Ramos (cell line): ENCODE results near the gene MEPE.

Experiments used
- in situ Hi-C: fragments of 300-500 bp; cut with MboI; formaldehyde crosslinking; loops from one replicate; pipeline ENCODE4 v1.14.3; 2022; ENCODE audit warnings: low sequenced_read_pairs; ENCODE audit not compliant: unreplicated experiment

The MEPE gene

GRCh38 chr4:87838890-87839591, 6.3 kb downstream of the MEPE start:
- in situ Hi-C loops = loop anchor here (25.0 kb wide), 1 partner anchor 477 kb away; no protein-coding TSS in a partner anchor

- in situ Hi-C loops = loop anchor here (25.0 kb wide), 1 partner anchor 477 kb away; no protein-coding TSS in a partner anchor
Observed at GRCh38 chr4:87839592-87839946, 6.8 kb downstream of the MEPE start.

DNA sequence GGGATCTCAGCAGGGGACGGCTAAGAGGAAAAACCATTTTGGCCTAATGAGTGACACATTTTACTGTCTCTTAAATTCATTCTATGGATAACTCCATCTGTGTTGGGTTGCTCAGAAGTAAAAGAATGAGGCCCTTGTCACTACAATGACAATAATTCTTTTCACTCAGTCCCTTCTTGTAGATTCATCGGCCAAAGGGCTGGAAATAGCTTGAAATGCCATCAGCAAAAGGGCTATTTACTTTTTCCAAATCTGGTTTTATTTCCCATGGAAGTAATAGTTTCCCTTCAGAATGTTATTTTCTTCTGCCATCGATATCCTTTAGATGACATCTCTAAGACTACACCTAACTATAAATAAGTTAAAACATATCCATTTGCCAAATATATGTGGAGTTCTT, 7.4 kb downstream of the MEPE start:
- in situ Hi-C loops = loop anchor here (25.0 kb wide), 1 partner anchor 478 kb away; no protein-coding TSS in a partner anchor

GRCh38 chr4:87843936-87844335, 11.2 kb downstream of the MEPE start:
- in situ Hi-C loops = loop anchor here (25.0 kb wide), 1 partner anchor 482 kb away; no protein-coding TSS in a partner anchor

DNA sequence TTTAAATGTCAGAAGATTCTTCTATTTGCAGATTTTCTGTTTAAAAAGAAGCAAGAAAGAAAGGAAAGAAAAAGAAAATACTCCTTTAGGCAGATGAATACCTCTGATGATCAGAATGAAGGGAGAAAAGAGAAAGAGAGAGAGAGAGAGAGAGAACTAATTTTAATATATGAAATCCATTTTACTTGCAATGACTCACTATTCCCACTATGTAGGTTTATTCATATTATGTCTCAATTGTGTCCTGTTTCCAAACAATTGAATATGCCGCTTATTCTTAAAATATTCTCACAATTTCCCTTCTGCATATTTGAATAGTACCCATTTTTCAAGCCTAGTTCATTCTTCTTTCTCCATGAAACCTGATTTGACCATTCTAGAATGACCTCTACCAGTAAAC, 11.7 kb downstream of the MEPE start:
- in situ Hi-C loops = loop anchor here (25.0 kb wide), 1 partner anchor 482 kb away; no protein-coding TSS in a partner anchor

GRCh38 chr4:87846226-87846625, 13.5 kb downstream of the MEPE start:
- in situ Hi-C loops = loop anchor here (25.0 kb wide), 1 partner anchor 484 kb away; no protein-coding TSS in a partner anchor

DNA sequence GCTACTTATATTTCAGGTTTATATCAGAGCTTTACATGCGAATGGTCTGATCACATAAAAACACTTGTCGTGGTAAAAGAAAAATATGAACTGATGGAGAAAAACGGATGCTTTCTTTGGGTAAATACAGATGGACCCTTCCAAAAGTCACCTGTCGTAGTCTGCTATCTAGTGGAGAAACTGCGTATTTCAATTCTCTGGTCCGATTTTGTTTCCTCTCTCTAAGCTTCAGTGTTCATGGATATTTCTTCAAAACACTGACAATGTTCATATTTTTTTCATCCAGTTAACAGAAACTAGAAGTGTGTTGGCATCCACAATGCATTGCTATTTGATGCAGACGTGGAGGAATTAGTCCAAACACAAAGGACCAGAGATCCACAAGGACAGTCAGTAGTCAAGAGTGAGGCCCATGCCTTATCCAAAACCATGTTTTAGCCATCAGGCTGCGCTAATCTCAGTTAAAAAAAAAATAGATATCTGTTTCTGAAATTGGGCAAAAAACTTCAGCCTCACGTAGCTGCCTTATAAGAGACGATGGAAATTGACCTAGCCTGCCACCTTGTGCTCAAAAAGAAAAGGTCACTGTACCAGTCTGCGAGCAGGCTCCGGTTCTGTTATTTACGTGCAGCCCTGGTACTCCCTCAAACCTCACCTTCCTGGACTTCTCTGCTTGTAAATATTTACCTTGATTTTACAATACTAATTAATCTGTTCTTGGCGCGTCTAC, 16.0 kb downstream of the MEPE start:
- in situ Hi-C loops = loop anchor here (25.0 kb wide), 1 partner anchor 486 kb away; no protein-coding TSS in a partner anchor

DNA sequence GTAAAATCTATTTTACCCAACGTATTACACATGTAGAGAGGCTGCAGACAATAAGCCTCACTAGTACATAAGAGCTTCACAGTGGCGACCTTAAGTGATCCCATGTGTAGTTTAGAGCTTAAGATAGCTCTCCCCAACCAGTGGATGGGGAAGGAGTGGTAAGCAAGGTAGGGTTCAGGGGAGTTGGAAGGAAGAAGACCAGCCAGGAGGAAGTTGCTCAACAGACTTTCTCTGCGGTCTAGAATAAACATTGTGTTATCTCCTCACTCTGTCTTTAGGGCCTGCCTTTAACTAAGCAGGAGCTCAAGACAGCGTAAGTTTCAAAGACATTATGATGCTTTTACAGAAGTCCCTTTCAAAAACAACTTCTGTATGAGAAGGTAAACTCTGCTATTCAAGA, 16.8 kb downstream of the MEPE start:
- in situ Hi-C loops = loop anchor here (25.0 kb wide), 2 partner anchors 363 to 487 kb away; no protein-coding TSS in a partner anchor

DNA sequence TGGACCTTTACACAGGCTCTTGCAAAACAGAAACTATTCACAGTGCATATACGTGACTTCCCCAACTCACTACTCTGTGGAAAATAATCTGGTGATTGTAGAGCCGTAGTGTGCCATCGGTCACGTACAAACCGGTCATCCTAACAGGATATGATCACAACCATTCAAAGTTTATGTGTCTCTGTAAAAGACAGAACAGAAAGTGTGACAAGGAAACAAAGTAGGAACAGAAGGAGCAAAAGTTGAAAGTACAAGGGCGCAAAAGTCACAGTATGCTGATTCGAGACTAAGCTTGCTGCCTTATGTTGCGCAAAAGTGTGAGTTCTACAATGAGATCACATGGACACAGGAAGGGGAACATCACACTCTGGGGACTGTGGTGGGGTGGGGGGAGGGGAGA, 18.6 kb downstream of the MEPE start:
- in situ Hi-C loops = loop anchor here (25.0 kb wide), 1 partner anchor 361 kb away; no protein-coding TSS in a partner anchor

GRCh38 chr4:87851953-87852352, 19.2 kb downstream of the MEPE start:
- in situ Hi-C loops = loop anchor here (25.0 kb wide), 1 partner anchor 360 kb away; no protein-coding TSS in a partner anchor

DNA sequence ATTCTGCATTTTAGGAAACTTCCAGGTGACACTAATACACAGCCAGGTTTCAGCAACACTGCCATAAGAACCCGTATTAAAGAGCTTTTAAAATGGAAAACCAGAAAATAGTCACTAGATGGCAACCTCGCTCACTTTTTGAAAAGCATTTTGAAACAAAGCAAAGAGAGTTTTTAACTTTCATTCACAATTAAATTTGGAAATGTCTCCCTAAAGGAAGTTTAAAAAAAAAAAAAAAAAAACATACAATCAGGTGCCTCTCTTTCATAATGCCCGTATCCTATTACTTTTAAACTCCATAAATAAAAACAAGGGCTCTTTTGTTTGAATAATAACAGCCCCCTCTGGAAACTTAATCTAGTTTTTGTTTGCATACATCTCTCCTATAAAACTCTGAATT, 20.3 kb downstream of the MEPE start:
- in situ Hi-C loops = loop anchor here (25.0 kb wide), 1 partner anchor 359 kb away; no protein-coding TSS in a partner anchor

GRCh38 chr4:87853891-87854290, 21.1 kb downstream of the MEPE start:
- in situ Hi-C loops = loop anchor here (25.0 kb wide), 1 partner anchor 358 kb away; no protein-coding TSS in a partner anchor

DNA sequence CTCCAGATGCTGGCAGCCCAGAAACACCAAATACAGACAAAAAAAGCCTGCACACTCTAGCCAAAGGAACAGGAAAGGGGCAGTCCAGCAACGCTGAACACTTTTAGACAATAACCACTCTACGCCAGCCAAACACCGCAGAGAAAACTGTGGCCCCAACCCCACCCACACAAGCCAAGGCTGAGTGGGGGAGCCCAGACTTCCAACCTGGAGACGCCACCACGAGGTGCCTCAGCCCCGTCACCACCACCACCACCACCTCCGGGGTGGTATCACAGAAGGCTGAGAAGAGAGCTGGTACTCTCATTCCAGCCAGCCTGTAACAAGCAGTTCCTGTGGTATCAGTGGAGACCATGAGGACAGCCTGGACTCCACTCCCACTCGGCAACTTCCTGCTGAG, 22.8 kb downstream of the MEPE start:
- in situ Hi-C loops = loop anchor here (25.0 kb wide), 1 partner anchor 357 kb away; no protein-coding TSS in a partner anchor

- in situ Hi-C loops = loop anchor here (25.0 kb wide), 1 partner anchor 355 kb away; no protein-coding TSS in a partner anchor
Observed at GRCh38 chr4:87856816-87857215, 24.0 kb downstream of the MEPE start.

DNA sequence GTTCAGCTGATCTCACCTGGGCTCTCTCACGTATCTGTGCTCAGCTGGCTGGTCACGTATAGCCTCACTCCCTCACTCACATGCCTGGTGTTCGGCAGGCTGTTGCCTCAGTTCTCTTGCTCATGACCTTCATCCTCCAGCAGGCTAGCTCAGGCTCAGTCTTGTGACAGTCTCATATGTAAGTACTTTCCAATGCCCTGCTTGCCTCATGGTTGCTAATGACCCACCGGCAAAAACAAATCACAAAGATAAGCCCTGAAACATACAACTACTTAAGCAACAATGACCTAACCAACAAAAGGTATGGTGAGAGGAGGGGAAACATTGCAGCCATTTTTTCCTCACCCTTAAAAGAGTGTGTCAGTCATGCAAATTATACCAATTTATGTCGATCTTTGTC, 25.0 kb downstream of the MEPE start:
- in situ Hi-C loops = loop anchor here (25.0 kb wide), 1 partner anchor 355 kb away; no protein-coding TSS in a partner anchor

DNA sequence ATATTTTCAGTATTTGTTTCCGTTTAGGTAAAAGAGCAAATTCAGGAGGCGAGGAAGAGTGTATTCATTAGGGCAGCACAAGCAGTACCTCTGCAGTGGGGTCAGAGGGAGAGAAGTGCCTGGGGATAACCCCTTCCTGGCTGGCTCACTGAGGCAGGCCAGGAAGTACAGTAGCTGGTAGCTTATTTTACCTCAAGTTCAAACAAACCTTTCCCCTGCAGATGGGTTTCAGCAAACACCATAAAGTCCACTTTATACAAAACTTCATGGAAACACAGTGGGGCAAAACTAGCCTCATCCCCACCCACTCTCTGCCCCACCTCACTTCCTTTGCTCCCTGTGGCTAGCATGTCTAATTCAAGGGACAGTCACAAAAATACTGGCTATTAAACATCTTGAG, 29.5 kb downstream of the MEPE start:
- in situ Hi-C loops = loop anchor here (25.0 kb wide), 1 partner anchor 350 kb away; no protein-coding TSS in a partner anchor

- in situ Hi-C loops = loop anchor here (25.0 kb wide), 1 partner anchor 349 kb away; no protein-coding TSS in a partner anchor
Observed at GRCh38 chr4:87863486-87863885, 30.7 kb downstream of the MEPE start.

DNA sequence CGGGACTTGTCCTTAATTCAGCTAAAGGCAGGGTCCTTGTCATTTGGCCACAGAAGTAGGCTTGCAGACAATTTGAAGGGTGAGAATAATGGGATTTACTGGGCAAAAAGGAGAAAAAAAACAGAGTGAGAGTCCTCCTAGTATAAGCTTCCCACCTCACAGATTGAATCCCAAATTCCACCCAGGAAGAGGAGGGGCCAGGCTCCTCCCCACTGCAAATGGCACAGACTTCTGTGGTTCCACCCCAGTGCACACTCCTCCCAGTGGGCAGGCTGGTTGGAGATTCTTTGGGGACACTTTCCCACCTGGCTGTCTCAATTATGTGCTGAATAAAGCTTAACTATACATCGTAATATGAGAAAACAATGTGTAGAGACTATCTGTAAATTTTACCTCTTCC, 31.6 kb downstream of the MEPE start:
- in situ Hi-C loops = loop anchor here (25.0 kb wide), 1 partner anchor 348 kb away; no protein-coding TSS in a partner anchor

- in situ Hi-C loops = loop anchor here (25.0 kb wide), 1 partner anchor 347 kb away; no protein-coding TSS in a partner anchor
Observed at GRCh38 chr4:87865288-87865687, 32.5 kb downstream of the MEPE start.

DNA sequence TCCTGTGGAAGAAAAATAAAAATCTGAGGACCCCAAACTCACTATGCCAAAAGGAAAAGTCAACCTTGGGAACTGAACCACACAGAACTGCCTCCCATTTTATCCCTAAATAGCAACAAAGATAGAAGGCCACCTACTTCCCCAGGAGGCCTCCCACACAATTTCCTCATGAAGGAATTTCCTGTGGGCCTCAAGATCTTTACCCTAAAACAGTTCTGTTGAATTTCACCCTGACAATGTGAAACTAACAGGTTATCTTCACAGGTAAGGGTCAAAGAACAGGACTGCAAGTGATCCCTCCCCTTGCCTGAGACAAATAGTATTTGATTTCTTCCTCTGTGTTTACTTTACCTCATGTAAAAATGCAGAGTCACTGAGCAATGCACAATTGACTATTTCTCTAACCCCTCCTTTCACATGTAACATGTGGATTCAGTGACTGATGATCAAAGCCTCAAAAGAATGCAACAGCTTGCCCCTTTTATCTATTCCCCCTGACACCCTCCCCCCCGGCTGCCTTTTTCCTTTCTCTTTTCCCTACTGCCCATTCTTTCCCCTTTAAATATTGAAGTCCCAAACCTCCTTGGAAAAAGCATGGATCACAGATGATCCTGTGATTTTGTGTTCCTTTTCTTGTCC, 33.3 kb downstream of the MEPE start:
- in situ Hi-C loops = loop anchor here (25.0 kb wide), 1 partner anchor 346 kb away; no protein-coding TSS in a partner anchor
